Right lobe of liver (tissue), 6 donors: ENCODE measurements around the gene ASB16. TPM values are rescaled to one million over a fixed set of nuclear protein-coding genes. Genes with fewer than 3 reads are reported as not detected.

Experiments
- ATAC-seq, 4 donors: fragments of 200-7000 bp; cut with Tn5 transposase; one replicate each; pipeline ENCODE4 v1.9.1; 2020; ENCODE audit warnings: mild to moderate bottlenecking in 4 of 4, moderate library complexity in 4 of 4
- DNase-seq, 3 donors: peaks; one replicate each; pipeline ENCODE4 v3.0.0-alpha.2; 2020
- H3K27ac ChIP-seq, 3 donors: fragments of 200-600 bp; one replicate each; pipeline ENCODE4 v1.8.0; 2022
- H3K27me3 ChIP-seq, 2 donors: fragments of 200-600 bp; one replicate each; pipeline ENCODE4 v1.8.0; 2022
- H3K36me3 ChIP-seq, 4 donors: fragments of 200-600 bp; sonication (generic) in 1 of 4; one replicate each; pipeline versions ENCODE4 v1.5.1 to v1.8.0; 2017 to 2022; ENCODE audit warnings: control low read depth in 1 of 4
- H3K4me1 ChIP-seq, 4 donors: fragments of 200-600 bp; sonication (generic) in 1 of 4; one replicate each; pipeline versions ENCODE4 v1.5.1 to v1.8.0; 2017 to 2022; ENCODE audit warnings: control low read depth in 1 of 4
- H3K4me3 ChIP-seq, 3 donors: fragments of 200-600 bp; one replicate each; pipeline ENCODE4 v1.8.0; 2022
- H3K9me3 ChIP-seq, 4 donors: fragments of 200-600 bp; sonication (generic) in 1 of 4; one replicate each; pipeline versions ENCODE4 v1.5.1 to v1.8.0; 2017 to 2022; ENCODE audit warnings: control low read depth in 1 of 4
- POLR2A ChIP-seq: fragments of 450-650 bp; IDR thresholded peaks from one replicate; pipeline ENCODE4 v1.6.1; 2017; ENCODE audit warnings: antibody characterized with exemption, mild to moderate bottlenecking
- whole genome bisulfite sequencing: methylation state at CpG from one replicate; pipeline ENCODE4 v1.1.6; 2018; ENCODE audit warnings: low coverage, low lambda C conversion rate; ENCODE audit not compliant: insufficient coverage; ENCODE audit errors: missing lambda C conversion rate; 5-methylcytosine and 5-hydroxymethylcytosine counted together
- intact Hi-C, 2 donors: fragments of 100-400 bp; cut with DNase I; formaldehyde crosslinking; loops; one replicate each; pipeline versions ENCODE4 v1.11.2 to v1.14.1; 2022
- total RNA-seq, 6 experiments: library from RNA; depleted of rRNA in 2 of 6; stranded (reverse); fragments of >200 nt in 2 of 6; fragmentation: NEBNext Ultra II Directional in 3 of 6; extraction: Animal tissue kit (Norgen Biotek cat#: 25700) in 3 of 6; gene quantifications; one replicate each; pipeline versions ENCODE4 v1.1.0 to v1.2.4, GENCODE V29; 2016 to 2023
- TF ChIP-seq, protein P1 (sequence below), 4 donors: fragments of 200-600 bp in 3 of 4; fragments of 450-650 bp in 1 of 4; IDR thresholded peaks; one replicate each; pipeline versions ENCODE4 v1.5.1 to v1.8.0; 2016 to 2022; ENCODE audit warnings: antibody characterized with exemption in 4 of 4, mild to moderate bottlenecking in 2 of 4
- donor health status: DM: no; HTN: yes; CAD: no.
- donor health status: DM: no; HTN: no; CAD: no.
- donor health status: DM: no; HTN: no; CAD: no.
- donor health status: DM: no; HTN: yes; CAD: no.
- donor health status: DM: no; HTN: yes; CAD: no.

ASB16 gene
- total RNA-seq, 6 experiments from 2014 or later, result 1.5 TPM; not detected in 5

DNA sequence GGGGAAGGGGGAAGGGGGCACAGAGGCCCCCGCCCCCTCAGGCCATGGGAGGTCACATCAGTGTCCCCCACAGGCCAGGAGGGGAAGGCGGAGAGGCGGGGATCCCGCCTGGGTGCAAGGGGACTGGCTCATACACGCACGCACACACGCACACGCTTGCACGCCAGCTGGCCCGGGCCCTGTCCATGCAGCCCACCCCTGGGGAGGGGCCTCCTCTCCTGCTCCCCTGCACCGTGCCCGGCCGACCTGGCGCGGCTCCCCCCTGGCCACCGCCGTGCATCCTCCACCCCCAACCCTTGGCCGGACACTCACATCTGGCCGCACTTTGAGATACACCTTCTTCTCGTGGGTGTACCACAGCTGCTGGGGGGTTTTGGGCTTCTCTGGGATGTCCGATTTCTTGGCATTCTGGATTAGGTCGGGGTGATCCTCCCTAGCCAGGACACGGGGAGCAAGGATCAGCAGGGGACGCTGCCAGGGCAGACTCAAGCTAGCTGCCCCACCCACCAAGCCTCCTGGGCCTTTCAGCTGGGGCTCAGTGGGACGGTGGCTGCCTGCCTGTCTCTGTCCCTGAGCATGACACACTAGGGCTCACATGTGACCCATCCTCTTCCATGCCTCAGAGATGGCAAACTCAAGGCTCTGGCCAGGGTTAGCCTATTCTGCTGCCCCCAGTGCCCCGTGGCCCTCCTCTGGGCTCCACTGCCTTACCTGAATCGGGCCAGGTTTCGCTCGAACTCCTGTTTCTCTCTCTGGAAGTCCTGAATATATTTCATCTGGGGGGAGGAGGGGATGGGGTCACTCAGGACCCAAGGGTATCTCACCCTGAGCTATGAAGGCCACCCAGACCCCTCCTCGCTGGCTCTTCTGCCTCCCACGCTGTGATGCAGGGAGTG lies 42.3 kb downstream of the ASB16 start:
- H3K4me3 ChIP-seq, result no peak overlapping the region
- intact Hi-C loops, result loop anchor here (5.0 to 10.0 kb wide), 2 partner anchors 110 to 142 kb away; partner anchors contain the start of gene SLC25A39 (in 2 of the 2)
- DNase-seq (no peak), ATAC-seq (no peak)
- no peak overlapping the region for H3K27ac ChIP-seq
- 91% methylated on average over 4 of the region's 31 CpGs for WGBS
- H3K27me3 ChIP-seq, result no peaks in the 10 kb centered on the region
- peaks cover 0 to 10% (median 3%) of the 10 kb centered on the region in 4 donors for H3K4me1 ChIP-seq
- TF ChIP-seq POLR2A, result no peak
- TF ChIP-seq, protein P1, sequence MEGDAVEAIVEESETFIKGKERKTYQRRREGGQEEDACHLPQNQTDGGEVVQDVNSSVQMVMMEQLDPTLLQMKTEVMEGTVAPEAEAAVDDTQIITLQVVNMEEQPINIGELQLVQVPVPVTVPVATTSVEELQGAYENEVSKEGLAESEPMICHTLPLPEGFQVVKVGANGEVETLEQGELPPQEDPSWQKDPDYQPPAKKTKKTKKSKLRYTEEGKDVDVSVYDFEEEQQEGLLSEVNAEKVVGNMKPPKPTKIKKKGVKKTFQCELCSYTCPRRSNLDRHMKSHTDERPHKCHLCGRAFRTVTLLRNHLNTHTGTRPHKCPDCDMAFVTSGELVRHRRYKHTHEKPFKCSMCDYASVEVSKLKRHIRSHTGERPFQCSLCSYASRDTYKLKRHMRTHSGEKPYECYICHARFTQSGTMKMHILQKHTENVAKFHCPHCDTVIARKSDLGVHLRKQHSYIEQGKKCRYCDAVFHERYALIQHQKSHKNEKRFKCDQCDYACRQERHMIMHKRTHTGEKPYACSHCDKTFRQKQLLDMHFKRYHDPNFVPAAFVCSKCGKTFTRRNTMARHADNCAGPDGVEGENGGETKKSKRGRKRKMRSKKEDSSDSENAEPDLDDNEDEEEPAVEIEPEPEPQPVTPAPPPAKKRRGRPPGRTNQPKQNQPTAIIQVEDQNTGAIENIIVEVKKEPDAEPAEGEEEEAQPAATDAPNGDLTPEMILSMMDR (IDR thresholded peaks at IDR 0.05), result no peak
- no peaks in the 10 kb centered on the region for H3K9me3 ChIP-seq
- H3K36me3 ChIP-seq, result peaks cover 9 to 69% (median 31%) of the 10 kb centered on the region in 4 donors

DNA sequence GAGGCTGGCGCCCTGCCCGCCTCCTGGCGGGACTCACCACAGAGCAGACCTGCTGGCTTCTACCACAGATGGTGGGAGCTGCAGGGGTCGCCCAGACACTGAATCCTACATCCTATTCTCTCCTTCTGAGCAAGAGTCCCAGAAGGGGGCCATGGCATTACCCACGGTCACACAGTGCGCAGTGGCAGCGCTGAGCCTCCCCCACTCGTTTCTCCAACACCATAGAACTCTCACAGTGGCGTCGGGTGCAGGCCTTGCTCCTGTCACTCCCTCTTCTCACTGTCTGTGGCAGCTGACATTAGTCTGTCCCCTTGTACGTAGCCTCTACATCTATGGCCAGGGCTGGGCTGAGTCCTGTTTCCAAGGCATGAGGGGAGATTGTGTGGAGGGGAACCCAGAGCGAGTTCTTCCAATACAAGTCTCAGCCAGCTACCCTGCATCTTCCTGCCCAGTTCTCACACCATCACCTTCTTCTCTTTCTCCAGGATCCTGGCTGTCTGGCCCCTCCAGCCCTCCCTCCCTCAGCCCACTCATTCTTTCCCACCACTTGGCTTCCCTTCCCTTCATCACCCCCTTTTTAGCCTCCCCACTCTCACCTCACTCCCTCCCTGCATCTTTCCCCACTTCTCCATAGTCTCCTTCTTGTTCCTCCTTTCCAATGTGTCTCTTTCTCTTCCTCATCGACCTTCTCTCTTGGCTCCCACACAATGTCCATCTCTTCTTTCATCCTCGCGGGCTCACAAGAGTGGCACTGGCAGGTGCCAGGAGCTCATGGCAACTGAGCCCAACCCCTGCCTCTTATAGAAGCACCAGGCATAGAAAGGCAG lies 43.1 kb downstream of the ASB16 start:
- H3K4me3 ChIP-seq, result no peak overlapping the region
- WGBS, result 94% methylated on average over 3 of the region's 15 CpGs
- H3K9me3 ChIP-seq, result no peaks in the 10 kb centered on the region
- no peak overlapping the region for H3K27ac ChIP-seq
- TF ChIP-seq POLR2A, result no peak
- TF ChIP-seq, protein P1 (IDR thresholded peaks at IDR 0.05), result no peak
- ATAC-seq (no peak), DNase-seq (no peak)
- no peaks in the 10 kb centered on the region for H3K27me3 ChIP-seq
- intact Hi-C loops, result loop anchor here (5.0 to 10.0 kb wide), 2 partner anchors 109 to 141 kb away; partner anchors contain the start of gene SLC25A39 (in 2 of the 2)
- H3K4me1 ChIP-seq, result peaks cover 0 to 15% (median 6%) of the 10 kb centered on the region in 4 donors
- H3K36me3 ChIP-seq, result peaks cover 9 to 62% (median 29%) of the 10 kb centered on the region in 4 donors

DNA sequence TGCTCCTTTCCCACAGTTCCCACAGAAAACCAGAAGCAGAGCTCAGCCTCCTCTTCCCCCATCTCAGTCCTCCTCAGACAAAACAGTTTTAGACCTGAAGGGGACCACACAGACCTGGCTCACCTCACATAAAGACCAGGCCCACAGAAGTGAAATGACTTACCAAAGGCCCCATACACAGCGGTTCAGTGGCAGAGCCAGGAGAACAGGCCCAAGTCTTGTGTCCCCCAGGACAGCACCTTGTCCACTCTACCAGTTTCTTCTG lies 43.7 kb downstream of the ASB16 start:
- H3K27me3 ChIP-seq, result no peaks in the 10 kb centered on the region
- intact Hi-C loops, result loop anchor here (5.0 to 10.0 kb wide), 2 partner anchors 108 to 141 kb away; partner anchors contain the start of gene SLC25A39 (in 2 of the 2)
- no peak for DNase-seq
- ATAC-seq, result no peak
- H3K27ac ChIP-seq, result no peak overlapping the region
- H3K4me3 ChIP-seq, result no peak overlapping the region
- no peak for TF ChIP-seq POLR2A
- TF ChIP-seq, protein P1 (IDR thresholded peaks at IDR 0.05), result no peak
- WGBS, result 60% methylated on average over 1 of the region's 1 CpG
- peaks cover 0 to 15% (median 6%) of the 10 kb centered on the region in 4 donors for H3K4me1 ChIP-seq
- H3K36me3 ChIP-seq, result peaks cover 9 to 56% (median 27%) of the 10 kb centered on the region in 4 donors
- no peaks in the 10 kb centered on the region for H3K9me3 ChIP-seq

DNA sequence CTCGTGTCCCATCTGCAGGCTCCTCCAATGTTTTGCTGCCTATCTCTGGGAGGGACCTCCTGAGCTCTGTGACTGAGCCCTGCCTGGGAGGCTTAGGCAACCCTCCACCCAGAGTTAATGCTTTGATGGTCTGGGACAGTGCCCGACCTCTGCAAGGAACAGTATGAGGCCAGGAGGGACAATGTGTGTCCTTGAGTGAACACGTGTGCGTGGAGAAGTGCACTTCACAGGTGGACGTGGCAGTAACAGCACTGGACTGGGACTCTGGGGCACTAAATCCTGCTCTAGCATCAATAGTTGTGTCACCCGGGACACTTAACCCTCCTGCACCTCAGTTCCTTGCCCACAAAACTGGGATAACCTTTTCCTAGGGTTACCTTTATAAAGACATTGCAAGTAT lies 44.4 kb downstream of the ASB16 start:
- ATAC-seq (no peak), DNase-seq (no peak)
- Histone ChIP-seq H3K27me3 (no peaks in the 10 kb centered on the region), H3K36me3 (peaks cover 9 to 49% (median 20%) of the 10 kb centered on the region in 4 donors), H3K27ac (no peak overlapping the region), H3K4me3 (no peak overlapping the region), H3K9me3 (no peaks in the 10 kb centered on the region), H3K4me1 (peaks cover 0 to 15% (median 6%) of the 10 kb centered on the region in 4 donors)
- intact Hi-C loops, result loop anchor here (5.0 to 10.0 kb wide), 2 partner anchors 107 to 140 kb away; partner anchors contain the start of gene SLC25A39 (in 2 of the 2)
- TF ChIP-seq, protein P1 (IDR thresholded peaks at IDR 0.05), result no peak
- no peak for TF ChIP-seq POLR2A
- 90% methylated on average over 6 of the region's 6 CpGs for WGBS
